Measurements from ENCODE around the gene PRKCD.

PRKCD gene

DNA sequence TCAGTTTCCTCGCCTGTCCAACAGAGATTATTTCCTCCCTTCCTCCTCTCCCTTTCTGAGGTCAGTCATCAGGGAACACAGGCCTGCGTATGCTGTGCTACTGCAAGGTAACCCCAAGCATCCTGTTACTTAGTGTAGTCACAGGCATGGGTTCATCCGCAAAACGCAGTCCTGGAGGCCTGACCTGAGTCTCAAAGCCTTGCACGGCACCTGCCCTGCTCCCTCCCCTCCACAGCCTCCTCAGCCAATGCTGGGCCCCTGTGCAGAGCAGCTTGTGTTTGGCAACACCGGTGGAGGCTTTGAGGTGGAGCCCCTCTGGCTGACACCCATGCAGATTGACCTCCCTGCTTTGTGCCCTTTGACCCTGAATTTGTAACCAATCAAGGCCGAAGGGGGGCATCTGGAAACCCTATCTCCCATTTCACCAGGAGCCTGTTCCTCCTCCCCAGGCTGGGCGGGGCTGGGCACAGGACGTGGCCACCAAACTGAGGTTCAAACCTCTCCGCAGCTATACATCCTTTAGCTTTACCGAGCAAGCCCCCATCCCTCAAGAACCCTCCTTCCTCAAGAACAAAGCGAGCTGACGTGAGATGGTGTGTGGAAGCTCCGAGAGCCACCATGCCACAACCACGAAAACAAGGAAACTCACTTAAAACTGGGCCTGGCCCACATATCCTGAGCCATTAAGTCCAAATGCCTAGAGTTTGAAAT is 73.3 kb downstream of the PRKCD start:
- TF ChIP-seq TAF1 (IDR thresholded peaks at IDR 0.05; ENCODE audit: borderline replicate concordance, insufficient read depth, low read length) (no peak), FOXP2 (optimal IDR thresholded peaks at IDR 0.05; ENCODE audit: borderline replicate concordance, extremely low read depth, extremely low read length, insufficient read depth) (no peak), POLR2AphosphoS5 (IDR thresholded peaks at IDR 0.05; ENCODE audit: low read depth, low read length) (no peak), SIN3A (IDR thresholded peaks at IDR 0.05; ENCODE audit: borderline replicate concordance, insufficient read depth, low read length) (no peak)
- TF ChIP-seq, protein P1, sequence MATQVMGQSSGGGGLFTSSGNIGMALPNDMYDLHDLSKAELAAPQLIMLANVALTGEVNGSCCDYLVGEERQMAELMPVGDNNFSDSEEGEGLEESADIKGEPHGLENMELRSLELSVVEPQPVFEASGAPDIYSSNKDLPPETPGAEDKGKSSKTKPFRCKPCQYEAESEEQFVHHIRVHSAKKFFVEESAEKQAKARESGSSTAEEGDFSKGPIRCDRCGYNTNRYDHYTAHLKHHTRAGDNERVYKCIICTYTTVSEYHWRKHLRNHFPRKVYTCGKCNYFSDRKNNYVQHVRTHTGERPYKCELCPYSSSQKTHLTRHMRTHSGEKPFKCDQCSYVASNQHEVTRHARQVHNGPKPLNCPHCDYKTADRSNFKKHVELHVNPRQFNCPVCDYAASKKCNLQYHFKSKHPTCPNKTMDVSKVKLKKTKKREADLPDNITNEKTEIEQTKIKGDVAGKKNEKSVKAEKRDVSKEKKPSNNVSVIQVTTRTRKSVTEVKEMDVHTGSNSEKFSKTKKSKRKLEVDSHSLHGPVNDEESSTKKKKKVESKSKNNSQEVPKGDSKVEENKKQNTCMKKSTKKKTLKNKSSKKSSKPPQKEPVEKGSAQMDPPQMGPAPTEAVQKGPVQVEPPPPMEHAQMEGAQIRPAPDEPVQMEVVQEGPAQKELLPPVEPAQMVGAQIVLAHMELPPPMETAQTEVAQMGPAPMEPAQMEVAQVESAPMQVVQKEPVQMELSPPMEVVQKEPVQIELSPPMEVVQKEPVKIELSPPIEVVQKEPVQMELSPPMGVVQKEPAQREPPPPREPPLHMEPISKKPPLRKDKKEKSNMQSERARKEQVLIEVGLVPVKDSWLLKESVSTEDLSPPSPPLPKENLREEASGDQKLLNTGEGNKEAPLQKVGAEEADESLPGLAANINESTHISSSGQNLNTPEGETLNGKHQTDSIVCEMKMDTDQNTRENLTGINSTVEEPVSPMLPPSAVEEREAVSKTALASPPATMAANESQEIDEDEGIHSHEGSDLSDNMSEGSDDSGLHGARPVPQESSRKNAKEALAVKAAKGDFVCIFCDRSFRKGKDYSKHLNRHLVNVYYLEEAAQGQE (IDR thresholded peaks at IDR 0.05; ENCODE audit: insufficient read depth in 1 of 2, low read depth in 2 of 2, low read length in 2 of 2), result no peak

DNA sequence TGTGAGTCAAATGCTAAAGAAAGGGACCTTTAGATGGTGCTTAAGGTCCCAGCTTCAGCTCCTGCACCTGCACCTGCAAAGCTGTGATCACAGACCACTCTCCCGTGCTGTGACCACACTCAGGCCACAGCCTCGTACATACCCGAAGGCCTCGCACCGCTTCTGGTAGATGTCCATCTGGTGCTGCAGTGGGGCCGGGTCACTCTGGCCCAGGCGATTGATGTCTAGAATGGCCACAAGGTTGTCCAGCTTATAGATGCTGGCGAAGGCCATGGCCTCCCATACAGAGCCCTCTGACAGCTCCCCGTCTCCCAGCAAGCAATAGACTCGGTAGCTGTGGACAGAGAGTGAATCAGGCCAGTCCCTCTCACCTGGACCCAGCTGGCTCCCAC is 73.8 kb downstream of the PRKCD start:
- TF ChIP-seq FOXP2 (optimal IDR thresholded peaks at IDR 0.05; ENCODE audit: borderline replicate concordance, extremely low read depth, extremely low read length, insufficient read depth) (no peak), SIN3A (IDR thresholded peaks at IDR 0.05; ENCODE audit: borderline replicate concordance, insufficient read depth, low read length) (no peak)

DNA sequence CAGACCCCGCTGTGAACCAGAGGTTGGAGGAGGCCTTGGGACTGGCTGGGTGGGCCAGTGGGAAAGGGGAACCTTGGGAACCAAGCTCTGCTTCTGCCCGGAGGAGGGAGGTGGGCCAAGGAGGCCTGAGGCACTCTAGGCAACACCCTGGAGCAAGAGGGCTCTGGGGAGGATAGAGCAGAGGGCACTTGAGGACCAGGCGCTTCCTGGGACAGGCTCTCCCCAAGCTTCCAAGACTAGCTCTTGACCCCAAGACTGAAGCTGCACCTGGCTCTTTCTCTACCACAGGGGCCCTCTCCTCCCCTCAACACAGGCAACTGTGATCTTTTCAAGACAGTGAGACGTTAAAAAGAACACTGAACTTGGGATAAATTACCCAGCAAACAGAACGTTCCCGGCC is 74.5 kb downstream of the PRKCD start:
- no peak for TF ChIP-seq POLR2AphosphoS5 (IDR thresholded peaks at IDR 0.05; ENCODE audit: low read depth, low read length)
- TF ChIP-seq, protein P1 (IDR thresholded peaks at IDR 0.05; ENCODE audit: insufficient read depth in 1 of 2, low read depth in 2 of 2, low read length in 2 of 2), result no peak

DNA sequence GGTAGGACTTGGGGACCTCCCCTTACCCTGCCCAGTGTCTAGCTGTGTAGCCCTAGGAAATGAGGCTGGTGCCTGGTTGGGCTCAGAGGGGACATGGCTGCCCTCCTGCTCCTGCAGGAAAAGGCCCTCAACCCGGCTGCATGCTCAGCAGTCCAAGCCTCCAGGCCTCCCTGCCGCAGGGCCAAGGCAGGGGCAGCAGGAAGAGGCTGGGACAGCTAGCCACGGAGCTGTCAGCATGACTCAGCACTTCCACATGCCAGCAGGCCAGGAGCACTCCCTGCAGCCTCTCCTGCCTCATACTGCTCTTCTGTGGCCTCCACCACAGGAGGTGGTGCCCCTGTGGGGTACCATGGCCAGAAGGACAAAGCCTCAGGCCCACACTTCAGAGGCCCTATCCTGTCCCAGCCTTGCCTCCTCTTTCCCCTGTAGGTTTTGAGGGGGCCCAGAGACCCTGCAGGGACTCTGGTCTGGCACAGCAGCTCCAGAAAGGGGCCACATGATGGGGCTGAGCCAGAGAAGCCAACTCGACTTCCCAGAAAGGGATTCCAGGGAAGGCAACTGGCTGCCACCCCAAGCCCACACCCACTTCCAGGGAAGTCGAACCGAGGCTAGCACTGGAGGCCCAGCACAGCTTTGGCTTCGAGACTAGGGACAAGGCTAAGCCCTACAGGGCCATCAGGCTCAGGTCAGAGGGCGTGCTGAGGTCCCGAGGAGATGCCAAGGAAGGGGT is 75.3 kb downstream of the PRKCD start:
- no peak for TF ChIP-seq FOXP2 (optimal IDR thresholded peaks at IDR 0.05; ENCODE audit: borderline replicate concordance, extremely low read depth, extremely low read length, insufficient read depth)
- no peak for TF ChIP-seq POLR2AphosphoS5 (IDR thresholded peaks at IDR 0.05; ENCODE audit: low read depth, low read length)
- no peak for TF ChIP-seq TAF1 (IDR thresholded peaks at IDR 0.05; ENCODE audit: borderline replicate concordance, insufficient read depth, low read length)
- TF ChIP-seq, protein P1 (IDR thresholded peaks at IDR 0.05; ENCODE audit: insufficient read depth in 1 of 2, low read depth in 2 of 2, low read length in 2 of 2), result no peak
- TF ChIP-seq SIN3A (IDR thresholded peaks at IDR 0.05; ENCODE audit: borderline replicate concordance, insufficient read depth, low read length), result no peak

DNA sequence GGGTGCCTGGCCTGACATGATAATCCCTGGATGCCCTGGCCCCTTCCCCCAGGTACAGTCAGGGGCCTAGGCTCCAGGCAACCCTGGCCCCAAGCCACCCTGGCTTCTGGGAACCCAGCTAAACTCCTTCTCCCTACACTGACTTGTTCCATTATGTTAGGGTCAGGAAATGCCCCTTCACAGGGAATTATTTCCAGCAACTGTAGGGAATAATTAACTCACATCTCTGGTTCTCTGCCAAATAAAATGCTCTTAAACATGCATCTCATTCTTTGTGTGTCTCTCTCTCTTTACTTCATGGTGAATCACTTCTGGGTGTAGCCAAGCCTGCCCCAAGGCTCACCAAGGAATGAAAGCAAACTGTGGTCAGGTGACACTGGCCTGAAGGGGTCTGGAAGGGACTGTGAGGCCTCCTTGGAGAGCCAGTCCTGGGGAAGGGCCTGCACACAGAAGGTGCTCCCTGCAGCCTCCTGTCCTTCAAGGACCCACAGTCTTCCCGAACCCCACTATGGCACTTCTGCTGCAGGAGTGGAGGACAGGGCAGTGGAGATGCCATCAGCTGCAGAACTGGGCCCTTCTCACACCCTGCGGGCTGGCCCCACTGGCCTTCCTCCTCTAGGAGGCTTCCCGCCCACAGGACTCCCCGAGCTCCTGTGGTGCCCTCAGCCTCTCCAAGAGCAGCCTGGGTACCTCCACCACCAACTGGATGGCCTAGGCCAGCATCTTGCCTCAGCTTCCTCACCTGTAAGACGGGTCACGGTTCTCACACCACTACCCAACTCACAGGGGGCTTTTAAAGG is 77.2 kb downstream of the PRKCD start:
- TF ChIP-seq FOXP2 (optimal IDR thresholded peaks at IDR 0.05; ENCODE audit: borderline replicate concordance, extremely low read depth, extremely low read length, insufficient read depth), result no peak
- no peak for TF ChIP-seq POLR2AphosphoS5 (IDR thresholded peaks at IDR 0.05; ENCODE audit: low read depth, low read length)
- TF ChIP-seq SIN3A (IDR thresholded peaks at IDR 0.05; ENCODE audit: borderline replicate concordance, insufficient read depth, low read length), result no peak
- no peak for TF ChIP-seq TAF1 (IDR thresholded peaks at IDR 0.05; ENCODE audit: borderline replicate concordance, insufficient read depth, low read length)
- TF ChIP-seq, protein P1 (IDR thresholded peaks at IDR 0.05; ENCODE audit: insufficient read depth in 1 of 2, low read depth in 2 of 2, low read length in 2 of 2), result no peak
